Spleen (tissue), 7 donors: ENCODE data around the gene ARHGEF28.

ENCODE experiments used
- CTCF ChIP-seq, 11 experiments: fragments of 200-600 bp in 7 of 11; fragments of 450-650 bp in 4 of 11; sonication (generic) in 4 of 11; IDR thresholded peaks in 8 of 11; conservative IDR thresholded peaks in 3 of 11; 1 replicate in 7 of 11; 2 replicates in 4 of 11; pipeline versions ENCODE4 v1.4.0 to v1.8.0; 2016 to 2021; ENCODE audit warnings: antibody characterized with exemption in 11 of 11, inconsistent platforms in 4 of 11, mild to moderate bottlenecking in 1 of 11
- POLR2A ChIP-seq, 3 donors: fragments of 450-650 bp; IDR thresholded peaks; one replicate each; pipeline ENCODE4 v1.5.1; 2017; ENCODE audit warnings: antibody characterized with exemption in 3 of 3, mild to moderate bottlenecking in 1 of 3
- donor health status: DM: no; HTN: no; CAD: no; lungs with moderate emphysema.
- donor health status: DM: no; HTN: no; CAD: no.
- donor health status: DM: no; HTN: no; CAD: no.

- TF ChIP-seq CTCF (IDR thresholded peaks at IDR 0.05 in 8 of 11, conservative IDR thresholded peaks at IDR 0.05 in 3 of 11): peak in 5 of 11 experiments; percentile 19 to 36 (median 26)
- no peak for TF ChIP-seq POLR2A (IDR thresholded peaks at IDR 0.05)
Measured at GRCh38 chr5:73783828-73784227, 157.8 kb downstream of the ARHGEF28 start.
